GM18526 (cell line): ENCODE data around the gene AP4S1.

Experiments used
- POLR2A ChIP-seq: IDR thresholded peaks from 3 replicates; pipeline ENCODE4 v1.6.1; 2011; ENCODE audit not compliant: insufficient read length; ENCODE audit errors: extremely low read depth

The AP4S1 gene

GRCh38 chr14:31026450-31027235, 1.2 kb downstream of the AP4S1 start:
- peak; percentile 83 for TF ChIP-seq POLR2A

GRCh38 chr14:31027847-31028246, 2.4 kb downstream of the AP4S1 start:
- TF ChIP-seq POLR2A: no peak

GRCh38 chr14:31029016-31029970, 3.8 kb downstream of the AP4S1 start:
- TF ChIP-seq POLR2A: no peak

GRCh38 chr14:31030469-31030868, 5.0 kb downstream of the AP4S1 start:
- TF ChIP-seq POLR2A: no peak

- no peak for TF ChIP-seq POLR2A
Measured at GRCh38 chr14:31036552-31036951, 11.1 kb downstream of the AP4S1 start.

GRCh38 chr14:31037709-31038221, 12.3 kb downstream of the AP4S1 start:
- no peak for TF ChIP-seq POLR2A

GRCh38 chr14:31038521-31039166, 13.2 kb downstream of the AP4S1 start:
- TF ChIP-seq POLR2A: no peak

- TF ChIP-seq POLR2A: no peak
Measured at GRCh38 chr14:31042300-31042699, 16.9 kb downstream of the AP4S1 start.

GRCh38 chr14:31043379-31043778, 17.9 kb downstream of the AP4S1 start:
- TF ChIP-seq POLR2A: no peak

GRCh38 chr14:31045501-31046080, 20.1 kb downstream of the AP4S1 start:
- no peak for TF ChIP-seq POLR2A

GRCh38 chr14:31047503-31047902, 22.1 kb downstream of the AP4S1 start:
- TF ChIP-seq POLR2A: no peak

GRCh38 chr14:31051023-31051422, 25.6 kb downstream of the AP4S1 start:
- TF ChIP-seq POLR2A: no peak

- no peak for TF ChIP-seq POLR2A
Measured at GRCh38 chr14:31051511-31051910, 26.1 kb downstream of the AP4S1 start.

GRCh38 chr14:31057035-31057434, 31.6 kb downstream of the AP4S1 start:
- TF ChIP-seq POLR2A: no peak

- no peak for TF ChIP-seq POLR2A
Measured at GRCh38 chr14:31057701-31058364, 32.4 kb downstream of the AP4S1 start.
